Bone marrow (tissue), 2 donors: ENCODE results near the gene RALGPS1.

ENCODE experiments used
- DNase-seq, 2 donors: peaks; one replicate each; lab custom pipeline; 2025; lab: John Stamatoyannopoulos, UW

RALGPS1 gene

DNA sequence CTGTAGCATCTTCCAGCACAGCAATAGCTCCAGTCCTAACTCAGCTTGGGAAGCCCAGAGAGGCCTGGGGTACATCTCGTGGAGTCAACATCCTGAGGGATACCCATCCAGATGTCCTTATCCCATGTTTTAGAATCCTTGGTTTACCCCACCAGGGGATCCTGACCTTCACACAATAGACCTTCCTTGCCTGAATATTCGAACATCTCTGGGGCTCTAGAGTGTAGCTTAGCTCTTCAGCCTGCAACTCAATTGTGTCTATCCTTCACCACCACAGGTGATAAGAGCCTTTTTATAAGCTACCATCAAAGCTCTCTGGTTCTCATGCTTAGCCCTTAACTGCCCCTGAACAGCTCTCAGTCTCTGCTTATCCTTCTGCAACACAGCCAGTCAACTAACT, 7.5 kb upstream of the RALGPS1 start:
- no peak for DNase-seq

DNA sequence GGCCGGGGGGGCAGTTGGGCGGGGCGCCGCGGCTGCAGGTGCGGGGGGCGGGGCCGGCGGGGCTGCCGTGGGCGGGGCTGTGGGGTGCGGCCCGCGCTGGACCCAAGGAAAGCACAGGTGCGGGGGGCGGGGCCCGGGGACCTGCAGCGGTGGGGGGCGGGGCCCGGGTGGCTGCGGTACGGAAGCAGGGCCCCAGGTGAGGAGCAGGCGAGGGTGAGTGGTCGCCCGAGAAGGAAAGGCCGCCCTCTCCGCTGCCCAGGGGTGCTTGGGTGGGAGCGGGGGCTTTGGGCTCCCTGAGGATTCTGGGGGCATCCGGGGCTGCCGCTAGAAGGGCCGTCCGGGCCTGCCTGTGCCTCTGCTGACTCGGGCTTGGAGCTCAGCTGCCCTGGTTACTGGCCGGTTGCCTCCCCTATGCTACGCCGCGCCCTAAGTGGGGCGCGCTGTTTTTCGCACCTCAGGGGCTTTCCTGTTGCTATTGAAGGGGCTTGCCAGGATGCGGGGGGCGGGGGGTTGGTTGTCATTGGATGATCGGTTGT, 767 bp downstream of the RALGPS1 start:
- DNase-seq = no peak

DNA sequence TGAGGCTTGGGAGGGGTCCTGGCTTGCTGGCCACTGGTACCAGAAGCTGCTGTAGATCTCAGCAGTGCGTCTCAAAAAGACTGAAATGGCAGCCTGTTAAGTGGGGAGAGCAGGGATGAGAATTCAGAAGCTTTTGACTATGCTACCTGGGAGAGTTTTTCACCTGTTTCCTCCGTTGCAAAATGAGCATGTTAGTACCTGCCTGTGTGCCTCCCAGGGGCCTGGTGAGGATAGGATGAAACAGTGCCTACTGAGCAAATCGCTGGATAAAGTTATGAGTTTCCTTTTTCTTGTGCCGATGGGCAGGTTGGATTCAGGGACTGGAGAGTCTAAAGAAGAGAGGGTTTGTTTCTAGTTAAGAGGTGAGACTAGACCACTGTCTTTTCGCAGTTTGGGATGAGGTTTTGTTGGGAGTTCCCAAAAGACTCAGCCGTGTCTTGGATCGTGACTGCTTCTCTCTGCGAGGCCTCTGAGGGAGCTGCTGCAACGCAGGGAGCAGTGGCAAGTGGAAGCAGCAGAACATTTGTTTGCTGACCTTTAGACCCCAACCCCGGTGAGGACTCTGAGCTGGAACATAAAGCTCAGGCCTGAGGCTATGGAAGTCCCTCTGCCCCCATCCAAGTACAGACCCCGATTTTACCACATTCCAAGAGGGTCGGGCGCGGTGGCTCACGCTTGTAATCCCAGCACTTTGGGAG, 1.4 kb downstream of the RALGPS1 start:
- DNase-seq = no peak

DNA sequence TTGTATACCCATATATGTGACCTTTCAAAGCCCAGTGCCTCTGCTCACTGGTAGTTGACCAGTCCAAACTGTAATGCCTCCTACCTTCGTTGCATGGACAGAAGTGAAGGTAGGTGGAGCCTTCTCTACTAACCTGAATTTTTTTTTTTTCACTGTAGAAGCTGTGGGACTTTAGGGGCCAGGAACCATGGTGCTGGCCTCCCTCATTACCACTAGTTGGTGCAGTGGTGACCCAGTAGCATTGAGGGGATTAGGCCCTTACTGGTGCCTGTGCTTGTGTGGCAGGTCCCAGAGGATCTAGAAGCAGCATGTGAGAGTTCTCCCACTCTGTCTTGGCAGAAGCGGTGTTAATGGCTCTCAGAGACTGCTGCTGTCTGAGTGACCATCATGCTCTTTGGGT, 2.3 kb downstream of the RALGPS1 start:
- no peak for DNase-seq

DNA sequence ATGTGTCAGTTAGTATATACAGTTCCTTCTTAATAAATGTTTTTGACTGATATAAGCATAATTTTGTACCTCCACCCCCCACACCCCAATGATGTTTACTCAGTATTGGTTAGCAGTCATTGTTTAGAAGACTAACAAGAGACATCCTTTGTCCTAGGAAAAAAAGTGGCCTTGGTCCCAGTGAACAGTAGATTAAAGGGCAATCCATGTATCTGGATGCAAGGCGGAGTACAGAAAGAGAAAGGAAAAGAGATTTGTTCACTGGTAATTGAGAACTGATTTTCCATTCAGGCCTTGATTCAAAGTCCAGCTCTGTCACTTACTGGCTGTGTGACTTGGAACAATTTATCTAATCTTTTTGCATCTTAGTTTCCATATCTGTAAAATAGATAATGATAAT, 4.6 kb downstream of the RALGPS1 start:
- no peak for DNase-seq

DNA sequence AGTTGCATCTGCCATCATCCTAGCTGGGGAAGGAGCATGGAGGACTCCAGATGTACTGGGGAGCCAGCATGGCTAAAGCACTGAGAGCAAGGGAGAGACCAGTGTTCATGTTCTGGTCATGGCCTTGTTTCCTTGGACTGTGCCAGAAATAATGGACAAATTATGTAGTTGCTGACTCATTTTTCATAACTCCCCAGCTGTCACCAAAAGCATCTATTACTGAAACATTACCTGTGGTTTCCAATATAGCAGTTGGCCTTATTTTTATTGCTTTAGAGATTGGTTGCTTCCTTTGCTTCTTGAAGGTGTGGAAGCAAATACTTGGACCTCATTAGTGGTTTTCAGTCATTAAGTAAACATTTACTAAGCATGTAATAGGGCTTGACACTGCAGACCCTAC, 11.3 kb downstream of the RALGPS1 start:
- DNase-seq = no peak

DNA sequence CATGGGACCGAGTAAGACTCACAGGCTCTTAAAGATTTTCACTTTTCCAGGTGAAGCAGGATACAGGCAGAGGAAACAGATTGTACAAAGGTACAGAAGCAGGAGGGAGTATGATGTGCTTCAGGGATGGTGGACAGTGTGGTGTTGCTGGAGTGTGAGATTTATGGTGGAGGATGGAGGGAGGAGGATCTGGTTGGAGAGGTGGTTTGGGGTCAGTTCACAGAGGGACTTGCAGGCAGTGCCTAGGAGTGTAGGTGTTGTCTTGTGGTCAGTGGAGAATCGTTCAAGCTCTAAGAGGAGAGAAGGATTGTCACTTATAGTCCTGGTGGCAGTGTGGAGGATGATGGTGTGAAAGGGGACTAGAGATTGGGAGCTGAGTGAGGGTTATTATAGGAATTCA, 11.8 kb downstream of the RALGPS1 start:
- no peak for DNase-seq

DNA sequence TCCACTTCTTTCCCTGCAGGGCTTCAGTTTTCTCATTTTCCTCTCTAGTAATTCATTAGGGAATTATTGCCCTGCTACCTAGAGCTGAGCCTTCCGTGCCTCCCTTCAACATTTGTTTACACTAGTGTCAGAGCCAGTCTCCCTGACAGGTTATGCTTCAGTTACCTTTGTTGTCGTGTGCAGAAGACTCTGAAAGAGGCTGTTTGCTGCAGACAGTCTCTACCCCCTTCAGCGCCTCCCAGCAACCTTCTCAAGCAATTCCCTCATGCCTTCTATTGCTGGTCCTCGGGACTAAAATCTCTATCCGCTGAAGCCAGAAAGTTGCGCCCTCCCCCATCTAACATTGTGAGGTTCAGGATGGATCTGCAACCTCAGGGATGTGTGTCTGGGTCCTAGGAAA, 12.8 kb downstream of the RALGPS1 start:
- DNase-seq = no peak

DNA sequence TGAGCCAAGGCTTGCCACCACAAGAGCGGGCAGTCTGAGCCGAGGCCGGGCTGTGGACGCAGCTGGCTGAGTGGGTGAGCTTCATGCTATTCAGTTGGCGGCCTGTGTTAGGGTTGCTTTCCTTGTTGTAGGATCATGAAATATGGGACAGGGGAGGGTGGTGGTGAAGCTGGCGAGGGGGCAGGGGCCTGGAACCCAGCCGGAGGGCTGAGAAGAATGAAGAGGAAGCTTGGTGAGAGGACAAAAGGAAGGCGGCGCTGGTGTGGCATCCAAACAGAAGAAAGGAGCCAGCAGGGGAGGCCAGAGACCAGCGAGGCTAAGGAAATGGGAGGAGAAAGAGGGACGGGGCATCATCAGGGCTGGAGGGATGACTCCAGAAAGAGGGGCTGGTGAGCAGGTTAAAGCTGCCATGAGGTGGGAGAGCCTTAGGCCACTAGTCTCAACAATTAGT, 18.3 kb downstream of the RALGPS1 start:
- DNase-seq = no peak

DNA sequence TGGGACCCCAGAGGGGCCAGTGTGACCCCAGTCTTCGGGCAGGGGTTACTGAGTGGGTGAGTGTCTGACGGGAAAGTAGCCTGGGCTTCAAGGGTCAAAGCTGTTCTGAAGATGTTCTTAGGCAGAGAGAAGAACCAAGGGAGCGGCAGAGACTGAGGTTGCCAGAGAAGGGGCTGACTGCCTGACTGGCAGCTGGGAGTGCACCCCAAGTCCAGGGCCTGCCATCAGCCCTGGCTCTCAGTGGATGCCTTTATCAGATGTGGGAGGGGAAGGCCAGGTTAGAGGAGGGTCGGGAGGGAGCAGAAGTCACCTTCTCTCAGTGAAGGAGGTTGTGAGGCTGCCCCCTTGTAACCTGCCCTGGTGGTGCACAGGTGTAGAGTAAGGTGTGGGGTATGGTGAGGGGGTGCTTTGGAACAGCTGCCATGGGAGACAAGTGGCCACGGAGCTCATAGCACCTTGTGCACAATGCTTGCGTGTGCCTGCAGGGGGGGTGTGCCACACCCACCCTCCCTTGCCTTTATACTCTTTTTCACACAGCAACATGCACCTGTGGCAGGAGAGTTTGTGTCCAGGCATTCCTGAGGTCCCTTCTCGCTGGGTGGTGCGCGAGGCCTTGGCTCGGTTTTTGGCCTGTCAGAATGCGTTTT, 18.9 kb downstream of the RALGPS1 start:
- no peak for DNase-seq

DNA sequence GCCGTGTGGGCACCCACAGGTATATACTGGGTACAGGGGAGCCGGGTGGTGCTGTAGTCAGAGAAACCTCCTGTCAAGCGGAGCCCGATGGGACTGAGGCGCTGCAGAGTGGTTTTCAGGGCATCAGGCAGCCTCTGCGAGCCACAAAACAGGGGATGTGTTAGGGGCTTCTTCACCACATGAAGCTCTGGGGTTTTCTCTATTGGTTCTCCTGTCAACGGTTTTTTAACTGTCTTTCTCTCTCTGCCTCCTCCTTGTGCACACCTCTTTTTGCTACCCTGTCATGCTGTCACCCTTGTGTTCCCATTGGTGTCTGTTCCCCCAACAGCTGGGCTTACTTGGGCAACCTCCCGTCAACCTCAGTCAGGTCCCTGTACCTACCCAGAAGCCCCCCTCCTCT, 19.9 kb downstream of the RALGPS1 start:
- no peak for DNase-seq

DNA sequence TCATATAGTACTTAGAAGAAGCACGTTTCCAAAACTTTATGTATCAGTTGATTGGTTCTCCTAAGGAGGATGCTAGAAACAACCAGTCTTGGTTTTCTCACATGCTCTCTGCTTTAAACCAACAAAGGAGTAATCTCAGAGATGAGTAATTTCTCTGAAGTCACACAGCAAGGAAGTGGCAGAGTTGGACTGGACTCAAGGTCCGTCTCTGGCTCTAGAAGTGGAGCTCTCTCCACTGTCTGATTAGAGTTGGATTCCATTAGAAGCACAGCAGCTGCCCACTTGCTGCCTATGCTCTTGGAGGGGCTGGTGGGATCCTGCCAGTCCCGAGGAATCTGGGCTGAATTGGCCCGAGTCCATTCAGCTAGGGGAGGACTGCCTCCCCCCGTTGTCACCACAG, 21.0 kb downstream of the RALGPS1 start:
- no peak for DNase-seq

DNA sequence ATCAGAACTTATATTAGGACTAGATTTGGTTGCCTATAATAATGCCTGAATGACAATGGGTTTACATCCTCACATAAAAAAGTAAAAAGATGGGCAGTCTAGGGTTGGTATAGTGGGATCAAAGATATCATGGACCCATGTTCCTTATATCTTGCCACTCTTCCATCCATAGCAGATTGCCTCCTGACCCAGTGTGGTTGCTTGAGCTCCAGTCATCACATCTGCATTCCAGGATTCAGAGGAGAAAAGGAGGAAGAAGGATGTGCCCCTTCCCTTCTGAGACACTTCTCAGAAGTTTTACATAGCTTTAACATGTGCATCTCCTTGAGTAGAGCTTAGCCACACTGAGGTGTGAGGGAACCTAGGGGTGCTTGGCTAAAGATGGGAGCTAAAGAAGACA, 22.9 kb downstream of the RALGPS1 start:
- no peak for DNase-seq

DNA sequence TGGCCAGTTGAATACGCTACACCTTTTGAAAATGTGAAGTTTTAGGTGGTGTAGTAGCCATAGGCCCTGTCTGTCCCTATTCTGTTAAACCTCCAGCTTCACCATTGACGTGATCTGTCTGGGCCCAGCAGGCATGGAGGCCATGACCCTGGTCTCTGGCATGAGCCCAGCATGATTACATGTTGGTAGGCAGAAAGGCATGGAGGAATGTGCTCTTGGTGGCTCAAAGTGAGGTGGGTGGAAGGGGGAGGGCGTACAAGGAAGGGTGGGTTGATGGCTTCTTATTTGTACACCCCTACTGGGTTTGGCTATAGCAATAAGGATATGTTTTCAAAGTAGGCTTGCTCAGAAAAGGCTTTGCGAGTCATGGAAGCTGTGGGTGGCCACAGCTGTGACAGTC, 23.7 kb downstream of the RALGPS1 start:
- no peak for DNase-seq

DNA sequence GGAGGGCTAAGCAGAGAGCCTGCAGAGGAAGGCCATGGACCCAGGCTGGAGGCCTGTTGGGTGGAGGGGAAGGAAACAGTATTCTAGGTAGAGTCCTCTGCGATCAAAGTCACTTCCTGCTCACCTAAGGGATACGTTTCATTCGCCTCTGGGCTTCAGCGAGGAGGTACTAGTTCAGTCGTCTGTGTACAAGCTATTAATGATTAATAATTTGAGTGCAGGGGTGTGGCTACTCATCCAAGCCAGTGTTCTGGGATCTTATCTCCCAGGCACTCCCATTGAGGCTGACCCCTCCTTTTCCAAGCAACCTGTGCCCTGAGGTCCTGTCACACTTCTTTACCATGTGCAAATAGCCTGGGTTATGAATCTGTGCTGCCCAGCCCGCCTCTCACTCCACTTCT, 25.2 kb downstream of the RALGPS1 start:
- DNase-seq = no peak

DNA sequence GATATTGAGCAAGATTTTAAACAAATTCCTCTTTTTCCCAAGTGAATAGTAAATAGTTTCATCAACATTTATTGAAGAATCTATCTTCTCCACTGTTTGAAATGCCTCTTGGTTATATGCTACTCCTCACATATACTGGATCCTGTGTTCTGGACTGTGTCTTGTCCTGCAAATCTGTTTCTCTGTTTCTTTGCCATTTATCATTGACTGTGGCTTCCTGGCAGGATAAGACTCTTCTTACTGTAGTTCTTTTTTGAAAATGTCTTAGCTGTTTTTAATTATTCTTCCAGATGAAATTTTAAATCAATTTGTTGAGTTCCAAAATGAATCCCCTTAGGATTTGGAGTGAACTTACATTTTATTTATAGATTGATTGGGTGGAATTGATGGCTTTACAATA, 27.8 kb downstream of the RALGPS1 start:
- no peak for DNase-seq

DNA sequence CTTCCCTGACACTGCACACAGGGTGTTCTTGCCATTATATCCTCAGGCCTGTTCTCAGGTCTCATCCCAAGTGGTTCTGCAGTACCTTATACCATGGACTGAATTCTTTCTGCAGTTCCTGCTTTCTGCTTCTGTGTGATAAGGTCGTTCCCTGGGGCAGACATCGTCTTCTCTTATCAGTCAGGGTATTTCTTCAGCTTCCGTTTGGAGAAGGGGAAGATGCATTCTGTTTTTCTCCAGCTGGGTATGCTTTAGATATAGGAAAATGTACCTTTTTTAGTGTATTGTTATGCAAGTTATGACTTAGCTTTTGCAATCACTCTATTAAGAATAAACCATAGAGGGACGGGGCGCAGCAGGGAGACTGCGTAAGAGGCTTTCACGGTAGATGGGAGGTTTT, 31.1 kb downstream of the RALGPS1 start:
- no peak for DNase-seq

DNA sequence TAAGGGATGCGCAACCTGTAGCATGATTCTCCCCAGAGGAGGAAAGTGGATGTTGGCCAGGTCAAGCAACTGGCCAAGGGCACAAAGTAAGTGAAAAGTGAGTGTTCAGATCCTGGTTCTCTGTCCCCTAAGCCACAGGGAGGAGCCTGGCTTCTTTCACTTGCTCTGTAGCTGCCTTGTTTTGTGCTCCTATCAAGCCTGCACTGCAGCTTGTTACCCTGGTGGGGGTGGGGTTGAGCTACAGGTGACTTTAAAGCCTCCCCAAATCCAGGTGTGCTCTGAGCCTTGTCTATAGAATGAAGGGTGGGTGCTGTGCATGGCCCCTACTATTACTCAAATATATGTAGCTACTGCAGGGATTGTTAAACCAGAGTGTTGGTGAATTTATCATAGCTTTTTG, 32.9 kb downstream of the RALGPS1 start:
- no peak for DNase-seq

DNA sequence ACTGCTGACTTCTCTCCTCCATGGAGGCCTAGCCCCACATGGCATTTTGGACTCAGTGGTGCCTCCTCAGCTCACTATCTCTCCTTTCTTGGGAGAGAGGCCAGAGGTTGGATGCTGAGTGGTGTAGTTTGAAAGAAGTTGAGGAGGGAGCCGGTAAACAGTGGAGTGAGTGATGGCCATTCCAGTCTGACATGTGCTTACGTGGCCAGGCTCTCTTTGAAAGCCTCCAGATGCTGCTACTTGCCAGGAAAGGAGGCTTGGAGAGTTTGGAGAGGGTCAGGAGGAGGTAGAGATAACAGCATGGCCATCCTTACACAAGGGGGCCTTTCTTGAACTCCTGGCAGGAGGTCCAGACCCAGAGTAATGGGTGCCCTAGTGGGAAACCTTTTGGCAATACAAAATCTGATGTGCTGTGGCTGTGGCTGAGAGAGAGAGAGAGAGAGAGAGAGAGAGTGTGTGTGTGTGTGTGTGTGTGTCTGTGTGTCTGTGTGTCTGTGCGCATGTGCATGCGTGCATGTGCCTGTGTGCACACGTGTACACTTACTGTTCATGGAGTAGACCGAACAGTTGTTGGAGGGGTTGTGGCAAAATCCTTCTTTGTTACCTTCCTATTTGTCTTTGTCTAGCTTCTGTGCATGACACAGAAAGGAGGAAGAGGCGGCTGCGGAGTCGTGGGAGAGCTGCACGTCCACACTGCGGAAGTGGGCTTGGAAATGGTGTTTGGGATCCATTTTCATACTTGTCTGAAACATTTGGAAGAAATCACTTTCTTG, 37.8 kb downstream of the RALGPS1 start:
- no peak for DNase-seq

DNA sequence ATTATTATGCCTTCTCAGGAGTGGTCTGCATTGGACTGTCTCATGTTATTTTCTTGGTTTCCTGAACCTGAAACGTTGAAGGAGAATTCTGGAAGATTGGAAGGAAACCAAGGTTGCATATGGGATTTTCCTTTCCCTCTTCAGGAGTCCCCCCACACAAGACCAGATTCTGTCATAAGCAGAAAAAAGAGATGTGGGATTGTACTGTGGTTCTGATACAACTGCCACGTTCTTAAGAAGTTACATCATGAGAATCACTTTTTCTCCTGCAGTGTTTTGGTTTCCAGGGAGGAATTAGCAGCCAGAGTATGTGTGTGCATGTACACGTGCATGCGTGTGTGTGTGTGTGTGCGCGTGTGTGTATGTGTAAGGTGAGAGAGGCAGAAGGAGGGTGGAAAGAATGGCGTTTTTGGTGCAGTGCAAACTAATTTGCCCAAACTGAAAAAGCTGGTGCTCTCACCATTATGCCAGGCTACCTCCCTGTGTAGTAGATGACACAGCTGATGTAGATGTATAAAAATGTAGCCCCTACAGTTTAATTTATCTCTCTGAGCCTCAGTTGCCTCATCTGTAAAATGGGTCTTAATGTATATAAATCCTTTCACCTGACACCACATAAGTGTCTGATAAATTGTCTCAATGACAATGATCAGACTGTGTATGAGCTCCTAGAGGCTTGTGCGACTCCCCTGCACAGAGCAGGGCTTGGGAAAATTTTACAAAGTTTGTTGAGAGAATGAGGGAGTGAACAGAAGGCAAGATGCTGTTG, 38.6 kb downstream of the RALGPS1 start:
- no peak for DNase-seq

DNA sequence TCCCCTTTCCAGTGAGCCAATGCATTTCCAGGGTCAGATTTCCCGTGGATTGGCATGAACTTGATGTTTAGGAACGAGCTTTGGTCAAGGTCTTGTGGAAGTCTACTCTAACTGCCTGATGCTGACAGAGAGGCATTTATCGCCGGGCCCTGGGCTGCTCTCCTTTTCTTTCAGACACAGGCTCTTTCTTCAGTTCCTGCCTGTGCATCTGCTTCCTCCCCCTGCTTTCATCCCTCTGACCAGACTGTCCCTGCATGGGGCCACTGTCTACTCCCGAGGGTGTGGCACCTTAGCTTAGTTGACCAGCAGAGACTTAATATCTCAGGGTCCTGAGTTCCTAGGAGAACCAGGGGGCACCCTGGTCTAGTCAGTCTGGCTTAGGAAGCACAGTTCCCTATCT, 41.2 kb downstream of the RALGPS1 start:
- no peak for DNase-seq
